ENCODE results near the gene CFAP77.

CFAP77 gene

GRCh38 chr9:132489536-132489935 lies 79.5 kb downstream of the CFAP77 start:
- no peak for DNase-seq (ENCODE audit: low read depth)

DNA sequence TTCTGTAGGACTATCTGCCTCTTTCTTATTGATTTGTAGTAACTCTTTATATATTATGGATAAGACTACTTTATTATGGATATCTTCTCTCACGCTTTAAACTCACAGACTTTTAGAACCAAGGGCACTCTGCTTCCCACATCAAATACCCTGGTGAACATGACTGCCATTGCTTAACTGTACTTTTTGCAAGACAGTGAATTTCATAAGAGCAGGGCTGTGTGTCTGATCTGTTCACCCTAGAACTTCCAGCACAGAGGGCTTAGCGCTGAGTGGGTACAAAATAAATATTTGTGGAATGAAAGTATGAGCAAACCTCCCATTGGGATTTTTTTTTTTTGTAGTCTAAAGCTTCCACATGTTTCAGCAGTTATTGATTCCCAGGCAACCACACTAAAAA lies 84.8 kb downstream of the CFAP77 start:
- DNase-seq (ENCODE audit: low read depth): no peak

DNA sequence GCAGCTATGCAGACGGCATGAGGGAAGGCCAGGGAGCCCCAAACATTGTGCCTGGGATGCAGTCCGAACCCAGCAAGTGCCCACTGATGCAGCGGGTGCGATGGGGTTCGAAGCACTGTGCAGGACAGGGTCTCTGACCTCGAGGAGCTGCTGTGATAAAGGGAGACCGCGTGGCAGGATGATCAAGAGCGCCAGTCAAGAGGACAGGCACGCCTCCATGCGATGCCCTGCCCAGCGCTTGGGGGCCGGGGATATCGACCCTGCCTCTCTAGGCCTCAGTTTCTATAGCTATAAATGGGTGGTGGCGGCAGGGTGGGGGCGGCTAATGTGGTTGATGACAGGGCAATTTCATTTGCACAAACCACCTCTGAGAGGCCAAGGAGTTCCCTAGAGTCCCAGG lies 87.7 kb downstream of the CFAP77 start:
- no peak for DNase-seq (ENCODE audit: low read depth)

DNA sequence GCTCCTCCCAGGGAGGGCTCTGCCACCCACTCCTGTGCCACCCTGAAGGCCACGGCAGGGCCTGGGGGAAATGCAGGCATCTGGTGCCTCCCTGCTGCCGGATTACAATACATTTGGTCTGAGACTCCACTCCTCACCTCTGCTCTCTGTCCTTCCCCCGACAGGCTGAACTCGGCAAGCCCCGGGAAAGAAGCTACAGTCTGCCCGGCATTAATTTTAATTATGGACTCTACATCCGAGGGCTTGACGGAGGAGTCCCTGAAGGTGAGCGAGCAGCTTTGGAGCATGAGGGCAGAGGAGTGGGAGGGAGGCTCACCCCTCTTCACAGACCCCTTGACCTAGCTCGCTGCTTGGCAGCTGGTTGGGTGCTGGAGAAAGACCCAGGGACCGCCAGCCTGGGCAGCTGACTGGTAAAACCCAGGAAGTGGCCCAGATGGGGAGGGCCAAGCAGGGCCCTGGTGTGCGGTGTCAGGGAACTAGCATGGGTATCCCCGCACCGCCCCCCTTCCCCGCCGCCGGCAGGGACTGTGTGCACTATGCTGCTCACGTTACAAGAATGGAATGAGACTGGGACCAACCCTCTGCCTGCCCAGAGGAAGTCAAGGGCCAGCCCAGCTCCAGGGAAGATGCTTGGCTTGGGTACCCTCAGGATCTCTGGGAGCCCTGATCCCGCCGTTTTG lies 88.7 kb downstream of the CFAP77 start:
- peak; percentile 48 for DNase-seq (ENCODE audit: low read depth)

DNA sequence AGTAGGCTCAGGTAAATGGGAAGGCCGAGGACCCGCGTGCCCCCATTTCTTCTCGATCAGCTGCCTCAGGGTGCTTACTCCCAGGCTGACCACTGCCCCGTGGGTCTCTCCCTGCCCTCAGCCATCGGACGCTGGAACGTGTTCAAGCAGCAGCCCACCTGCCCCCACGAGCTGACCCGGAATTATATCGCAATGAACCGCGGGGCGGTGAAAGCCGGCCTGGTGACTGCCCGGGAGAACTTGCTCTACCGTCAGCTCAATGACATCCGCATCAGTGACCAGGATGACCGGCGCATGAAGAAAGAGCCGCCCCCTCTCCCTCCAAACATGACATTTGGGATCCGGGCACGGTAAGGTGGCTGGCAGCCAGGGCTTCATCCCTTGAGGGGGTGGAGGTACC lies 89.2 kb downstream of the CFAP77 start:
- no peak for DNase-seq (ENCODE audit: low read depth)

GRCh38 chr9:132500193-132500592 lies 90.2 kb downstream of the CFAP77 start:
- no peak for DNase-seq (ENCODE audit: low read depth)

DNA sequence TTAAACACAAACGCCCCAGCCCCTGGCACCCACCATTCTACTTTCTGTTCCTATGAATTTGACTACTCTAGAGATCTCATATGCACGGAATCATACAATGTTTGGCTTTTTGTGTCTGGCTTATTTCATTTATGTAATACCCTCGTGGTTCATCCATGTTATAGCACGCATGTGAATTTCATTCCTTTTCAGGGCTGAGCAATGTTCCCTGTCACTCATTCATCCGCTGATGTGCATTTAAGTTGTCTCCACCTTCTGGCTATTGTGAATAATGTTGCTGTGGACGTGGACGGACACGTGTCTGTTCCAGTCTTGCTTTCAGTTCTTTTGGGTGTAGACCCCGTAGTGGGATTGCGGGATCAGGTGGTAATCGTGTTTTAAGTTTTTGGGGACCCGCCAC lies 92.5 kb downstream of the CFAP77 start:
- no peak for DNase-seq (ENCODE audit: low read depth)

DNA sequence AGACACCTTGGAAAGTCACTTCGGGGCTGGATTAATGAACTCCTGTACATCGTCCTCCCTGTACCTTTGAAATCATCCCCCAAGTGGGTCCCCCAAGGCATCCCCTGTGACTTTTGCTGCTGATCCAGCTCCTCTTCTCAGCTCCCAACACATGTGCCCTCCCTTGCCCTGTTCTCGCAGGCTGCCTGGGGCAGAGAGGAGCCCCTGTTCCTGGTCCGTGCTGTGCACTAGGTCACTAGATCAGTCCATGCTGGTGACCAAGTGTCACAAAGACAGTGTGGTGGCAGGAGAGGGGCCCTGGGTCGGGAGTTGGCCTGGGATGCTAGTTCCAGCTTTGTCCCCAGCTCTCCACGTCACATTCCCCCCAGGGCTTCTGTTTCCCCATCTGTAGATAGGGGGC lies 93.1 kb downstream of the CFAP77 start:
- DNase-seq (ENCODE audit: low read depth): no peak

DNA sequence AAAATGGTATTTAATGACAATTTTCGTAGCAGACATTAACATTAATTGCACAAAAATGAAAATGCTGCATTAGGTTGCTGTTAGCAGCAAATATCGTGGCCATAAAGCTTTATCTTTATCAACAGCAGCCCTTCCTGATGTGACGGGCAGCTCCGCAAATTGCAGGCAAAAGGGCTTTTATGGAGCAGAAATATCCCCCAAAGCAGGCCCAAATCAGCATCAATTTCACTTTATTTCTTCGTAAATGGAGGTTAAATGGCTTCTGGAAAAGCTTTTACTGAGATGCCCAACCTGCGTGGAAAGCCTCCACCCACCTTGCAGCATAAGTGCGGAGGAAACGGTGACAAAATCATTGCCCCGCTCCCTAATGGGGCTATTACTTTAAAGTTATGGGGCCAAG lies 94.5 kb downstream of the CFAP77 start:
- no peak for DNase-seq (ENCODE audit: low read depth)

DNA sequence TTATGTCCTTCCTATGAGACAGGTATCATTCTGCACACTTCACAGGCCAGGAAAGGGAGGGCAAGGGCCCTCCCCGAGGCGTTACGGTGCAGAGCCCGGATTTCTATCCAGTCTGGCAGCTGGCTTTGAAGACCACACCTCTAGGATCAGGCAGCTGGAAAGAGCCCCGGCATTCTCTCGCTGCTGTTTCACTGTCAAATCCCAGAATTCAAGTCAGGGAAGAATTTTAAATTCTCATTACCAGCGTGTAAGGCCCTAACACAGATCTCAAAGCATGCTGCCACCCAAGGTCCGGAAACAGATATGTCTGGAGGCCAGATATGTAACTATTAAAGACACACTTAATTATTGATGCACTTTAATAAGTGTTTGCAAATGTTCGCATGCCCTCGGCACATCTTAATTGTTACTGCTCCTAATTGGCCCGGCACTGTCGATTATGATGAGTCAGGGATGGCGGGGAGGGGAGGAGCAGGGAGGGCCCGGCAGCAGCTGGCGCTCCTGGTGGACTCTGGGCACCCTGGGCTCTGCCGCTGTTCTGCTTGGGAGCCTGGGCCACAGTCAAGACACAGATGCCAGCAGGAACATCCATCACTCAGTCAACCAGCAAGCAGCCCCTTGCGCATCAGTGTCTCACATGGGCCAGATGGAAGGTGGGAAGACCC lies 96.1 kb downstream of the CFAP77 start:
- DNase-seq (ENCODE audit: low read depth): peak; percentile 6

GRCh38 chr9:132506977-132507669 lies 97.1 kb downstream of the CFAP77 start:
- DNase-seq (ENCODE audit: low read depth): no peak

DNA sequence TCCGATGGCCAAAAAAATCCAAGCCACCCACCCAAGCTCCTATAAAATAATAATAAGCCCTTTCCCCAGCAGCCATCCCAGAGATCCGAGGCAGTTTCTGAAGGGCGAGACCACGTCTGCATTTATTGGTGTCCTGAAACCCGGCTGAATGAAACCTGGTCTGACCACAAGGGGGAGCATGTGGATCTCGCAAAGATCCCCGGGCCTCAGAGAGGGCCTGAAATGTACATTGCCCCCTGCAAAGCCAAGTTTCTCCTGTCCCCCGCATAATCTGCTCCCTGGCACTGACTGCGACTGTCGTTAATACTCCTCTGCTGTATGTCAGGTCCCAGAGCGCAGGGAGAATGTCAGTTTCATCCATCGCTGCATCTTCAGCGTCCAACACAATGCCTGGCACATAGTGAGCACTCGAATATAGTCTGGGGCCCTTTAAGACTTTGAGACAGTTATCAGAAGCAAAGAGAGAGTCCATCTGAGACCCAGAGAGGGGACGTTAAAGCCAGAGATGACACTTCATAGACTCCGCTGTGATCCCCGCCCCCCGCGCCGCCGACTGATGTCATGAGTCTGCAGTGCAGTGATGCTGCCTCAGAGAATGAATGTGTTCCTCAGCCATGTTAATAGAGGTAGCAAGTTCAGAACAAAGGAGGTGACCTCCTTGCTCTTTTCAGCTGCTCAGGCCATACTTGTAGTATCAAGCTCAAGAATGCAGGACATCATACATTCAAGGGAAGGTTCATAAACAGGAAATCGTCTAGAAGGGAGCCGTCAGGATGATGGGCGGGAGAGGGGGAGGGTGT lies 97.9 kb downstream of the CFAP77 start:
- peak; percentile 70 for DNase-seq (ENCODE audit: low read depth)

- DNase-seq (ENCODE audit: low read depth): peak; percentile 3
Observed at GRCh38 chr9:132509928-132510874, 100.2 kb downstream of the CFAP77 start.

- DNase-seq (ENCODE audit: low read depth): no peak
Observed at GRCh38 chr9:132511191-132511999, 101.4 kb downstream of the CFAP77 start.

DNA sequence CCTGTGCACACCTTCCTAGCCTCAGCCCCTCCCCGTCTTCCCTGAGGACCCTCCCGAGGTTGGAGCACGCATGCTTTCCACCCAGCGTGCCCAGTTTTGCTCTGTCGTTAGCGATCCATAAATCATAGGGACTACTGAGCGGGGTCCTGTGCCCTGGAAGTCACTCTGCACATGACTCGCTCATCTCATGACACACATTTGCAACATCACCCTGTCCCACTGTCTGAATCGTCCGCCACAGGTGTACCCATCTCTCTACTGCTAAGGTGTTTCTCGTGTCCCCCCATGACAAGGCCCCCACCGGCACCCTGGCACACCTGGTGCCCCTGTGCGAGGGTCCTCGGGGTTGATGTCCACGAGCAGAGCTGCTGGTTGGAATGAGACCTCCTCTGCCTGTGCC lies 103.4 kb downstream of the CFAP77 start:
- DNase-seq (ENCODE audit: low read depth): no peak

DNA sequence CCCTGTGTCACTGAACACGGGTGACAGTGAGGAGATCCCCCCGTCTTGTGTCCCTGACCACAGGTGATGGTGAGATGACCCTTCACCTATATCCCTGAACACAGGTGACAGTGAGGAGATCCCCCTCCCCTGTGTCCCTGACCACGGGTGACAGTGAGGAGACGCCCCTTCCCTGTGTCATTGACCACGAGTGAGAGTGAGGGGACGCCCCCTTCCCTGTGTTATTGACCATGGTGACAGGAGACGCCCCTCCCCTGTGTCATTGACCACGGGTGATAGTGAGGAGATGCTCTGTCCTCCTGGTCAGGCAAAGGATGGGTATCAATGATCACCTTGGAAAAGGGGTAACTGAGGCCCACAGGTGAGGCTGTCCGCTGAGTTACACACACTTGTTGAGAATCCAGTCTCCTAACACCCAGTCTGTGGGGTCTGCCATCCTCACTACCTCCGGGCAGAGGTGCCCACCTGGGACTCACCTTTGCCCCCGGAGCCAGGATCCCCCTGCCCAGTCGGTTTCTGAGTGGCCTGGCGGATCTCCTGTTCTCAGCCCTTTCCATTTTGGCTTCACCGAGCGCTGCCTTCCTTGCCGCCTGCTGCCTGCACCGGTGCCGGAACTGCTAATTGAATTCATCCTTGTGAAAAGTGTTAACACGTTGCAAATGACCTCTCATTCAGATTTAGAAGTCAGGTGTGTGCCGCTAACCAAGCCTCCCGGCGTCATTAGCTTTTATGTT lies 104.2 kb downstream of the CFAP77 start:
- DNase-seq (ENCODE audit: low read depth): no peak

GRCh38 chr9:132514821-132515220 lies 104.8 kb downstream of the CFAP77 start:
- DNase-seq (ENCODE audit: low read depth): no peak

- no peak for DNase-seq (ENCODE audit: low read depth)
Observed at GRCh38 chr9:132516301-132516700, 106.3 kb downstream of the CFAP77 start.

- no peak for DNase-seq (ENCODE audit: low read depth)
Observed at GRCh38 chr9:132516911-132517310, 106.9 kb downstream of the CFAP77 start.
